Gastroesophageal sphincter (tissue), 3 donors: ENCODE data around the gene APOL1.

Experiments used
- CTCF ChIP-seq, 4 experiments: fragments of 200-600 bp in 2 of 4; fragments of 450-650 bp in 2 of 4; sonication (generic) in 1 of 4; IDR thresholded peaks; one replicate each; pipeline ENCODE4 v1.5.1; 2017 to 2019; ENCODE audit warnings: antibody characterized with exemption in 4 of 4, mild to moderate bottlenecking in 2 of 4, moderate library complexity in 2 of 4
- EP300 ChIP-seq: sonication (generic); formaldehyde crosslinking; IDR thresholded peaks from one replicate; pipeline ENCODE4 v1.6.1; 2017; ENCODE audit warnings: antibody characterized with exemption, mild to moderate bottlenecking
- POLR2A ChIP-seq, 2 donors: fragments of 450-650 bp; IDR thresholded peaks; one replicate each; pipeline ENCODE4 v1.6.1; 2017; ENCODE audit warnings: antibody characterized with exemption in 2 of 2, mild to moderate bottlenecking in 2 of 2, moderate library complexity in 1 of 2
- POLR2AphosphoS5 ChIP-seq: sonication (generic); formaldehyde crosslinking; IDR thresholded peaks from one replicate; pipeline ENCODE4 v1.6.1; 2017; ENCODE audit warnings: antibody characterized with exemption

- TF ChIP-seq POLR2A (IDR thresholded peaks at IDR 0.05): no peak
- no peak for TF ChIP-seq CTCF (IDR thresholded peaks at IDR 0.05)
- TF ChIP-seq EP300: no peak
- TF ChIP-seq POLR2AphosphoS5: peak; percentile 26
These were observed 25.5 kb upstream of the APOL1 start for GRCh38 chr22:36227396-36227795.
